Calu3 (cell line): ENCODE measurements around the gene CISD1. TPM values are rescaled to one million over a fixed set of nuclear protein-coding genes. Genes with fewer than 3 reads are reported as not detected.

Source experiments
- BruUV-seq: library from RNA; stranded (reverse); fragments of 400-500 nt; replicated peaks from 2 replicates; lab custom pipeline; 2021; lab: Mats Ljungman, UMichigan
- CTCF ChIA-PET: fragments of 300-600 bp; sonication (Branson Sonifier 250); formaldehyde crosslinking; loops from one replicate; lab custom pipeline; 2022; ENCODE audit warnings: antibody characterized with exemption; lab: Charles Lee
- DNase-seq: peaks from one replicate; pipeline ENCODE4 v3.0.0; 2022
- H3K27ac Mint-ChIP-seq: one replicate; pipeline ENCODE4 v1.8.0; 2022; ENCODE audit warnings: mixed read lengths; ENCODE audit not compliant: unreplicated experiment
- H3K27me3 Mint-ChIP-seq: one replicate; pipeline ENCODE4 v1.8.0; 2022; ENCODE audit warnings: mixed read lengths; ENCODE audit not compliant: unreplicated experiment
- H3K36me3 Mint-ChIP-seq: one replicate; pipeline ENCODE4 v1.8.0; 2022; ENCODE audit warnings: mild to moderate bottlenecking, moderate library complexity, mixed read lengths; ENCODE audit not compliant: insufficient read depth, unreplicated experiment
- H3K4me1 Mint-ChIP-seq: one replicate; pipeline ENCODE4 v1.8.0; 2022; ENCODE audit warnings: mild to moderate bottlenecking, low read depth, mixed read lengths; ENCODE audit not compliant: unreplicated experiment
- H3K4me3 Mint-ChIP-seq: one replicate; pipeline ENCODE4 v1.8.0; 2022; ENCODE audit warnings: mild to moderate bottlenecking, low read depth, moderate library complexity, mixed read lengths; ENCODE audit not compliant: unreplicated experiment
- H3K9me3 Mint-ChIP-seq: one replicate; pipeline ENCODE4 v1.8.0; 2022; ENCODE audit warnings: low read depth, mixed read lengths; ENCODE audit not compliant: unreplicated experiment
- intact Hi-C: fragments of 100-400 bp; cut with micrococcal nuclease; formaldehyde crosslinking; loops from one replicate; pipeline ENCODE4 v1.10.0; 2022; ENCODE audit not compliant: unreplicated experiment
- total RNA-seq: library from RNA; stranded (reverse); gene quantifications from 2 replicates; pipeline ENCODE4 v1.2.3, GENCODE V29; 2022
- TF ChIP-seq, protein P1 (sequence below): fragments of 200-600 bp; IDR thresholded peaks from one replicate; pipeline ENCODE4 v1.8.0; 2022; ENCODE audit warnings: antibody characterized with exemption; ENCODE audit not compliant: unreplicated experiment

Gene CISD1
- total RNA-seq, 1 experiment from 2014 or later: 69.0 TPM

DNA sequence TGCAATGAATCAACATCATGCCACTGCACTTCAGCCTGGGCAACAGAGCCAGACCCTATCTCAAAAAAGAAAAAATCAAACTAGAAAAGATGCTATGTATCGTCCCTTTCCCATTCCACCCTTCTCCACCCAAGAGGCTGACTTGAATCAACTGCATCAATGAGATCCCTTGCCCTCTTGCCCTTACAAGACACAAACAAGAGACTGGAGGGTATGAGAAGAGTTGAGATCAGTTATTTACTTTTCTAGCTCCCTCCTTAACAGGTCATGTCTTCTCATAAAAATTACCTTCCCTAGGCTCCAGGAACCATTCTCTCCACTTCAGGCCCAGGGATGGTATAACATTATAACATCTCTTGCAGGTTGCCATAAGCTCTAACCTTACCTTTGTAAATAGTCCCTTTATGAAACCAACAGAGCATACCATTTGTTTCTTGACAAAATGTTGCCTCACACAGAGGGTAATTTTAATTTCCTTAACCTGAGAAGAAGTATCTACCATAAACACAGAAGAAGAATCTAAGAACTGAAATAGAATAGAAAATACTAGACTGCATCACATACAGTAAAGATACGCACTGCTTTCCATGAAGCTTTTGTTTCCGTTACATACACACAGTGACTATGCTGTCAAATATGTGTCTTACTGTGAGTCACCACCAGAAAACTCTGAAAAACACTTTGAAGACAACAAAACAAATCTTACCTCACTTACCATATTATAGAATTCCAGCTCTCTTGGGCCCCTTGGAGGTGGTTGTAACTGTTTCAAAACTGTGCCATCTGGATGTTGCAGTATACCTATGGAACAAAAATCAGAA is 31.7 kb upstream of the CISD1 start:
- peak; percentile 8 for DNase-seq
- BruUV-seq: TSS peak; percentile 24
- TF ChIP-seq, protein P1, sequence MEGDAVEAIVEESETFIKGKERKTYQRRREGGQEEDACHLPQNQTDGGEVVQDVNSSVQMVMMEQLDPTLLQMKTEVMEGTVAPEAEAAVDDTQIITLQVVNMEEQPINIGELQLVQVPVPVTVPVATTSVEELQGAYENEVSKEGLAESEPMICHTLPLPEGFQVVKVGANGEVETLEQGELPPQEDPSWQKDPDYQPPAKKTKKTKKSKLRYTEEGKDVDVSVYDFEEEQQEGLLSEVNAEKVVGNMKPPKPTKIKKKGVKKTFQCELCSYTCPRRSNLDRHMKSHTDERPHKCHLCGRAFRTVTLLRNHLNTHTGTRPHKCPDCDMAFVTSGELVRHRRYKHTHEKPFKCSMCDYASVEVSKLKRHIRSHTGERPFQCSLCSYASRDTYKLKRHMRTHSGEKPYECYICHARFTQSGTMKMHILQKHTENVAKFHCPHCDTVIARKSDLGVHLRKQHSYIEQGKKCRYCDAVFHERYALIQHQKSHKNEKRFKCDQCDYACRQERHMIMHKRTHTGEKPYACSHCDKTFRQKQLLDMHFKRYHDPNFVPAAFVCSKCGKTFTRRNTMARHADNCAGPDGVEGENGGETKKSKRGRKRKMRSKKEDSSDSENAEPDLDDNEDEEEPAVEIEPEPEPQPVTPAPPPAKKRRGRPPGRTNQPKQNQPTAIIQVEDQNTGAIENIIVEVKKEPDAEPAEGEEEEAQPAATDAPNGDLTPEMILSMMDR: no peak
- Mint-ChIP-seq H3K36me3 (no peaks in the 10 kb centered on the region), H3K9me3 (peaks cover 2% of the 10 kb centered on the region), H3K4me1 (peaks cover 27% of the 10 kb centered on the region), H3K27me3 (no peaks in the 10 kb centered on the region), H3K4me3 (no peak overlapping the region), H3K27ac (peak overlapping the region; percentile 85)
- CTCF ChIA-PET: no interaction called here
- intact Hi-C loops: no loop called here

DNA sequence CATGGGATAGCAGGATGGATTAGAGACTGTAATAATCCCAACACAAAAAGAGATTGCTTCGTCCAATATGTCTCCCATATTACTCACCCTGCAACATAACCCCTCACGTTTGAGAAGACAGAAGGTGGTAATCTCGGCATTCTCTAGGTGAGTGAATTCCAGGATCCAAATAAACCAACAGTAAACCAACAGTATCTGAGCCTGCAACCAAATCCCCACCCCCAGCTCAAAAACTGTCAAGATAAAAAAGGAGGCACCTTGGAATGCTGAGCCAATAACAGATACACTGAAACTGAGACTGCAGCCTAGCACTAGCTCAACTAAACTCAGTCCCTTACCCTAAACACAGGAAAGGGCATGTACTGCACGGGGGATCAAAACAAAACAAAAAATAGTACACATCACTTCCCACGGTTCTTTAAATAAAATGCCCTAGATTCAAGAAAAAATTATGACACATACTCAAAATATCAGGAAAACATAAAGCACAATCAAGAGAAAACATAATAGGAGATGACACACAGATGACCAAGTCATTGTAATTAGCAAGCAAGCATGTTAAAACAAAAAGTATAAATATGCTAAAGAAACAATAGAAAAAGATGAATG is 29.3 kb upstream of the CISD1 start:
- Mint-ChIP-seq H3K27me3 (no peaks in the 10 kb centered on the region), H3K4me3 (no peak overlapping the region), H3K36me3 (no peaks in the 10 kb centered on the region), H3K9me3 (no peaks in the 10 kb centered on the region), H3K27ac (no peak overlapping the region), H3K4me1 (peaks cover 27% of the 10 kb centered on the region)
- BruUV-seq: no TSS peak
- CTCF ChIA-PET: no interaction called here
- TF ChIP-seq, protein P1: no peak
- intact Hi-C loops: no loop called here
- no peak for DNase-seq

DNA sequence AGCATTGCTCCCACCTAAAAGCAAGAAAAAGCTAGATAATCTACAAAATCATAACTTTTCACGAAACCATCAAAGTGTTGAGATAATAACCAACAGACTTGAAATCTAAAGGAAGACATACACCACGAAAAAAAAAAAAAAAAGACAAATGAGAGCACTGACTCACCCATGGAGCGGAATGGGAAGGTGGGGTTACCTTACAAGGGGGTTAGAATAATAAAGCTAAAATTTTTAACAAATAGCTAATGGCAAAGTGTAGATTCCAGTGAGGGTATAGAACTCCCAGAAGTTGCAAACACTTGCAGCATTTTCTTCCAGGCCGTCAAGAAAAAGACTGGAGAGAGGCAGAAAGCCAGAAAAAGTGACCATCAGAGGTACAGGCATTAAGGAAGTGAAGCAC is 28.4 kb upstream of the CISD1 start:
- TF ChIP-seq, protein P1: no peak
- intact Hi-C loops: no loop called here
- Mint-ChIP-seq H3K36me3 (no peaks in the 10 kb centered on the region), H3K4me3 (no peak overlapping the region), H3K27ac (no peak overlapping the region), H3K9me3 (no peaks in the 10 kb centered on the region), H3K4me1 (peaks cover 27% of the 10 kb centered on the region), H3K27me3 (no peaks in the 10 kb centered on the region)
- CTCF ChIA-PET: no interaction called here
- BruUV-seq: no TSS peak
- DNase-seq: no peak

DNA sequence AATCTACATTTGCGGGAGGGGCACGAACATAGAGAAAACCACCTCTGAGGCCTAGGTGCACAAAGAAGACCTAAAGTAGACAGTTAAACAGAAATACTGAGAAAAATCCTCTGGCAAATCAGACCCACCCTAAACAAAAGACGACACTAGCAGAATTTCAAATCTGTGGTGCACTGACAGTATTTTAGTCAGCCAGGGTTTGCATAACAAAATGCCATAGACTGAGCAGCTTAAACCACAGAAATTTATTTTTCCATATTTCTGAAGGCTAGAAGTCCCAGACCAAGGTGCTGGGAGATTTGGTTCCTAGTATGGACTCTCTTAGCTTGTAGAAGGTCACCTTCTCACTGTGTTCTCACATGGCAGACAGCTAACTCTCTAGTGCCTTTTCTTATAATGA is 27.6 kb upstream of the CISD1 start:
- DNase-seq: no peak
- H3K36me3 Mint-ChIP-seq: no peaks in the 10 kb centered on the region
- H3K4me3 Mint-ChIP-seq: no peak overlapping the region
- BruUV-seq: no TSS peak
- CTCF ChIA-PET: no interaction called here
- H3K27ac Mint-ChIP-seq: no peak overlapping the region
- intact Hi-C loops: no loop called here
- H3K9me3 Mint-ChIP-seq: no peaks in the 10 kb centered on the region
- peaks cover 27% of the 10 kb centered on the region for H3K4me1 Mint-ChIP-seq
- TF ChIP-seq, protein P1: no peak
- H3K27me3 Mint-ChIP-seq: no peaks in the 10 kb centered on the region
